Hematopoietic multipotent progenitor cell treated with erythropoietin and hydrocortisone succinate and interleukin-3 and kit ligand, for 8 days (in vitro differentiated cells): Measurements from ENCODE around the gene DMD.

Experiments
- DNase-seq: peaks from one replicate; pipeline ENCODE4 v3.0.0-alpha.2; 2015

Gene DMD

GRCh38 chrX:31132821-31133241, 2078.5 kb downstream of the DMD start:
- no peak for DNase-seq

GRCh38 chrX:31130457-31131220, 2080.7 kb downstream of the DMD start:
- no peak for DNase-seq

DNA sequence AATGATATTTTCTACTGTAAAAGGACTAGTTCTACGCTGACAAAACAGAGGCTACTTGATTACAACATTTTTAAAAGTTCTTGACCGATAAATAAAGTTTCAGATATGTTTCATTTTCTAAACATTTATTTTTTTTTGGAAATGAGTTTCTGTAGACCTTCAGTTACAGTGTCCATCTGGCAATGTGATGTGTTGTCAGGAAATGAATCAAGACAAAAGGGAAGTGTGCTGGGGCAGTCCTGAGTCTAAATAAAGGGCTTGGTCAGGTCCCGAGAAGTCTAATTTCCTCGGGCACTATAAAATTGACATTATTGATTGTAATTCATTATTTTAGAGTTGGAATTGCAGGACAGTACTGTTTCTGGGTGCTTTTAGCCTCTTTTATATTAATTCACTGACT, 2082.5 kb downstream of the DMD start:
- no peak for DNase-seq

DNA sequence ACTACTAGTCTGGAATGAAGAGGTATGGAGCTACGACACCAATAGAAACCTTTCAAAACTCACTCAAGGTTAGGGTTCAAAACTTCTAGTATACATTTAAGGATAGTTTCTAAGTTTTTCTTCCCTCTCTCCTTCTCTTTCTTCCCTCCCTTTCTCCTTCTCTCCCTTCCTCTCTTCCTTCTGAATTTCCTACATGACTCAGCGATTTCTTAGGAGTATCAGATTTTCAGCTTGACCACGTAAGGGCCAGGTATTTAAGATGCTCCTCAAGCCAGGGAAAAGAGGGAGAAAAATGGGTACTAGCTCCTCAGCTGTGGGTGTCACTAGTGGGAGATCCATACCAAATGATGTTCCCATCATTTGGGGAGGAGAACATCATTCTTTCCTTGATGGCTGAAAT, 2083.6 kb downstream of the DMD start:
- DNase-seq: no peak

DNA sequence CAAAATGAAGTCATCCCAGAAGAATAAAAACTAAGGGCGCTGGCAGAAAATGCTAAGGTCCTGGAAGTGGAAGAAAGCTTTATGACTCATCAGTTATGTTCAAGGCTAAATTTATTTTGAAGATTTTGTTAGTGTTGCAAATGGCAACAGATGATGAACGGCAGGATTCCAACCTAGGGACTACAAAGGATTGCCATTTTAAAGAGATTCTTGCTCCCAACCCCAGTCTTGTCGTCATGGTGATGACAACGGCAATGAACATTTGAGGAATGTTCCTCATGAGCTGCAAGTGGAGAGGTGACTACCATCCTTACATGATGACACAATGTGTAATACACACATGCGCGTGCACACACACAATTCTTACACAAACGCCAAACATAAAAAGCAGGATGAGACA, 2085.1 kb downstream of the DMD start:
- no peak for DNase-seq

DNA sequence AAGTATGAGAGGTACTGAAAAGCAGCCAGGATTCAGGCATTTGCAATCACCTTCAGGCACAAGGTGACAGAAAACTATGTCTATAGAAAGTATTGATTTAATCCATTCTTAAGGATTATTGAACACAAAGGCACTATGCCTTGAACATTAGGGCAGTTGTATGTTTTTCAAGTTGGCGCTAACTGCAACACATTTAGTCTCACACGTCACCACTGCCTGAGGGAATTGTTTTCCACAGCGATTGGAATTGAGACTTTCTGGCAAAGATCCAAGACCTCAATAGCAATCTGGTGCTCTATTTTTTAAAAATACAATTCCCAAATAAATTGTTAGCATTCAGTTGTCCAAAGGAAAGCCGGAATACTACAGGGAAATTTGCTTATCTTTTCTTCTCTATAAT, 2086.8 kb downstream of the DMD start:
- no peak for DNase-seq

DNA sequence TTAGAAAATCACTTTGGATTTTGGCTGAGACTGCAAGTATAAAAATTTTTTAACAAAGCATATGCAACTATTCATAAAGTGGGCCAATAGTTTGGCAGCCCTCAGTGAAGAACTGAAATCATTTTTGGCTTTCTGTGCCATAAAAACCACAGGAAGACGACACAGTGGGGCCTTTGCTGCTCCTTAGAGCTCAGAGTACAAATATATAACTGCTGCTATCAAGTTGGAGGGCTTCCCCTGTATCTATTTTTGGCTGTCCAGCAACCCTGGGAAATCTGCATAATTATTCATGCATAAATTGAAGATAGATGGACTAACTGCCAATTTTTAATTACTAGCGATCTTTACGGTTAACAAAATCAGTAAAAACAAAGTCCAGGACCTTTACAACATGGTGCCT, 2088.0 kb downstream of the DMD start:
- no peak for DNase-seq

- DNase-seq: no peak
These were observed 2094.1 kb downstream of the DMD start for GRCh38 chrX:31117266-31117665.

DNA sequence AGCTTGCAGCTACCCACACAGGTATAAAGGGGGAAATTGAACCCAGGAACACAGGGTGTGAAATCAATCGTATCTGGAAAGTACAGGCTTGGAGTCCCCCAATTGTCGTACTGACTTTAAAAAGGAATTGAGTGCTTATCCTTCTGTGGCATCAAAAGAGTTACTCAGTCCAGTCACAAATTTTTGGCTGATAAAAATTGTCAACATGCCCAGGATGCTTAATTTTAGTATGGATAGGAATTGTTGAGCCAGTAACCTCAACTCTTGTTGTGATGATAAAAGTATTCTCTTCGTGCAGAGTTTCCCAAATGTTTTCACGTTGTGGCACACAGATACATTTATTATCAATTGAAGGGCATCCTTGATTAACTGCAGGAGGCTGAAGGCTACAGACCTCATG, 2096.0 kb downstream of the DMD start:
- no peak for DNase-seq

DNA sequence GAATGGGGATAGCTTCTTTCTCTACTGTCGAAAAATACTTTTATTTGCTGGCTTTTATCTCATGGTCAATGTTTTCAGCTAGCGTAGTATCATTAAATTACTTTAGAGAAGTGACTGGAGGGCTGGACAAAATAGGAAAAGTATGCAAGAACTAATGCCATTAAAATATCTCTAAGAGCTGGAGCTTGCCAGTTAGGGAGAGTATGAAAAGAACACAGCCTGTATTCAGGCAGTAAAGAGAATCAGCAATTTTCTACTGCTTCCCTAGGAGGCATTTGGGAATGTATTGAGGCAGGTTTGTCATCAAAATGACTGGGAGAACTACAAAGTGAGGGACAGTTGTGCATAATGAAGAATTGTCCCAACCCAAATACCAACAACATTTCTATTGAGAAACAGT, 2096.5 kb downstream of the DMD start:
- DNase-seq: no peak

DNA sequence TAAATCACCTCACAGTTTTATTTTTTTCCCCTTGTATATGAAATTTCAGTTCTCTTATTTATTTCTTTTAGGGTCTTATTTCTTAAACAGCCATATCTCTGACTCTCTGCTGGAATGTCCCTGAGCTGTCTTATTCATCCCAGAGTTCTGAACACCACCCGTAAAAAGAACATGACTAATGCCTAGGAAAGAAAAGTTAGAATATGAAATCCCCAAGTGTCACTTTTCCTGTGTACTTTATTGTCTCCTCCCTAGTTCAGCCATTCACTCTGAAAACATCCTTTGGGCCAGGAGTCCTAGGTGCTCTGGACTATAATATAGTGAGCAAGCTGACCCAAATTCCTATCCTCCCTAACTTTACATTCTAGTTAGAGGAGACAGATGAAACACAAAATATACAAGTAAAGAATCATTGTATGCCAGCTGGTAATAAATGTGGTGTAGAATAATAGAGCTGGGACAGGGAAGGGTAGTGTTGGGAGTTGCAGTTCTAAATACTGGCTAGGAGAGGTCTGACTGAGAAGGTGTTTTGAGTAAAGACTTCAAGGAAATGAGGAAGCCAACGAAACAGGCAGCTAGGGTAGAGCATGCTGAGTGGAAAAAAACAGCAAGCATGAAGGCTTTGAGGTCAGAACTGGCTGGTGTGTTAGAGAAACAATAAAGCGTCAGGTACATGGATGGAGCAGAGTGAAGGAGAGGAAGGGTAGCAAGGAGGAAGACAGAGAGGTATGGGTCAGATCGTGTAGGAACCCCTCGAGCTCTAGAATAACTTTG, 2098.9 kb downstream of the DMD start:
- DNase-seq: no peak

DNA sequence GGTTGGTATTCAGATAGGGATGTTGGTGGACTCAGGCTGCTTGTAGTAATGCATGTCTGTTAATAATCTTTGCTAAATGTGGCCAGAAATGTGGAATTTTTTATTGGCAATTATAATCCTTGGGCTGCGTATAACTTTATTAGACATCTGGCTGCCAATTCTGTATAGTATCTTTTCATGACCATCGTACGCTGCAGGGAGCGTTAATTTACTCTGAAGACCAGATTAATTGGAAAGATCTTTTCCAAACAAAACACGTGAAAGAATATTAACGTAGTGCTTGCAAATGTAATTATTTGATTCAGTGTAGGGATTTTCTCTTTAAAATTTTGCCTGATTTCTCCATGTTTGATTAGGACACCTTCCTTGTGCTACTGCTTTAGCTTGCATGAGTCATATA, 2100.7 kb downstream of the DMD start:
- no peak for DNase-seq

- peak; percentile 1 for DNase-seq
These were observed 2111.7 kb downstream of the DMD start for GRCh38 chrX:31099536-31100090.

GRCh38 chrX:31098079-31098478, 2113.3 kb downstream of the DMD start:
- DNase-seq: no peak

- DNase-seq: no peak
These were observed 2117.7 kb downstream of the DMD start for GRCh38 chrX:31093639-31093975.

GRCh38 chrX:31092970-31093638, 2118.2 kb downstream of the DMD start:
- DNase-seq: no peak

DNA sequence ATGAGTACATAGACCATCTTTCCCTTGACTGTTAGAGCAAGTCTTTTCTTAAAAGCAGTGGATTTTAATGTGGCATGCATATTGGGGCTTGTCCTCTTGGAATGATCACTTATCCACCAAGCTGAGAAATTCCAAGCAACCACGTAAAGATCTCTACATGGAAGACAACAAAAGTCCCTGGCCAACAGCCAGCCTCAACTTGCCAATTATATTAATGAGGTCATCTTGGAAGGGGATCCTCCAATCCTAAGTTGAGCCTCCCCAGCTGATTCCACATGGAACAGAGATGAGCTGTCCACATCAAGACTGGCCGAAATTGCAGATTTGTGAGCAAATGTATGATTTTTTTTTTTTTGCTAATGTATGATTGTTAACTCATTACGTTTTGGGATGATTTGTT, 2118.9 kb downstream of the DMD start:
- no peak for DNase-seq

- DNase-seq: no peak
These were observed 2119.5 kb downstream of the DMD start for GRCh38 chrX:31091819-31092218.

- DNase-seq: no peak
These were observed 2136.8 kb downstream of the DMD start for GRCh38 chrX:31074522-31074921.

DNA sequence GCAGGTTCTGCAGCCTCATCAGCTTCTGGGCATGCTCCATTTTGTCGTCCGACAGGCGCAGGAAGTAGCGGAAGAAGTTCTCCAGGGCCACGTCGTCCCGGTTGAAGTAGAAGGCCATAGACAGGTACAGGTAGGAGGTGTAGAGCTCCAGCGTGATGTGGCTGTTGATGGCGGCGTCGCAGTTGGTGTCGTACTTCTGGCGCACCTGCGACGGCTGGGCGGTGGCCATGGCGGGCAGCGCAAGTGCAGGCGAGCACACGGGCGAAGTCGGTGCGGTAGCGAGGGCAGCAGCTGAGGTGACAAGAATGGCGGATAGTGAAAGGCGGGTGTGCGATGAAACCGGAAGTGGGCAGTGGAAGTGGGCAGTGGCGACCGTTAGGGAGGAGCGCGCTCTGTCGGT, 2139.6 kb downstream of the DMD start, which contains the start of gene FTHL17:
TSS of gene FTHL17 (minus strand) at position 317 of the 400 bp plus-strand sequence. CDS start at position 229, 88 bp downstream.
- no peak for DNase-seq

DNA sequence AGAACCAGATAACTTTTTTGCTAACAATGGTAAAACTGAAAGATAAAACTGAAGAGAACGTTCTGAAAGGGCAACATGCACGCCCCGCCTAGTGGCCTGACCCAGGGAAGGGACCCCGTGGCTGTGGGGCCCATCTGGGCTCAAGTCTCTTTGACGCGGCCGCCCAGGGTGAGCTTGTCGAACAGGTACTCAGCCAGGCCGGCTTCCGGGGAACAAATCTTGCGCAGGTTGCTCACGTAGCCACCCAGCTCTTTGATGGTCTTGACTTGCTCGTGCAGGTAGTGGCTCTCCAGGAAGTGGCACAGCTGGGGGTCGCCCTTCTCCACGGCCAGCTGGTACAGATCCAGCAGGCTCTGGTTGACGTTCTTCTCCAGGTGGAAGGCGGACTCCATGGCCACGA, 2140.1 kb downstream of the DMD start:
- DNase-seq: no peak

DNA sequence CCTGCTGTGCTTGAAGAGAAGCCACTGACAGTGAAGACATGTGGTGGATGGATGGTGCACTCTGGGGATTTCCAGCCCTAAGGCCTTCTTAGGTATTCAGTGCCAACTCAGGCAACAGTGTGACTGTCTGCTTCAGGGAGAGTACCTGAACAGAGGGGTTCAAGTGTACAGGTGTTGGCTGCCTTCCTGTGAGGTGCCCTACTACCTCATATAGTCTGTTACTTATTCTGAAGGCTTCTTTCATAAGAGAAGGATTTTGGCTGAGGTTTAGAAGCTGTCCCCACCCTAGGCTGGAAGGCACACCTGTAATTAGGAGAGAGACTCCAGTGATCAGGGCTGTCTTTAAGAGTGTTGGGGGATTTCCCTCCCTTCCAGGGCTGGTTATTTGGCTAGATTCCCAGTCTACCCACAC, 2141.3 kb downstream of the DMD start:
- DNase-seq: no peak
